ENCODE data around the gene RMI2.

Gene RMI2

DNA sequence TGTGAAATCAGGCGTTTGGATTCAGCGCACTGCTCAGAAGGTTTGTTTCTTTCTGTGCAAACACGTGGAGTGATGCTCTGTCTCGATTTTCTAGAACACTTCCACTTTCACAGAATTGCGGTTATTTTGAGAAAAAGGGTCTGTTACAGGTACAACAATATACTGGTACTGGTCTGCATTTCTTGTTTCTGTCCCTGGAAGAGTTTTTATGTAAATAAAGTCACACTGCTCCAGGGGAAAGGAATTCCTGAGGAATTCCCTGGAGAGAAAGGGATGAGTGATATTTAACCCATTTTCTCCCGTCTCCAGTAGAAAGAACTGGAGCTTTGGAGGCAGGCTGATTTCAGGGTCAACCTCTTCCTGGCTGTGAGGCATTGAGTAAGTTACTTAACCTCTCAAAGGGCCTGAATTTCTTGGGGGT, 16.2 kb upstream of the RMI2 start:
- no peak for DNase-seq

DNA sequence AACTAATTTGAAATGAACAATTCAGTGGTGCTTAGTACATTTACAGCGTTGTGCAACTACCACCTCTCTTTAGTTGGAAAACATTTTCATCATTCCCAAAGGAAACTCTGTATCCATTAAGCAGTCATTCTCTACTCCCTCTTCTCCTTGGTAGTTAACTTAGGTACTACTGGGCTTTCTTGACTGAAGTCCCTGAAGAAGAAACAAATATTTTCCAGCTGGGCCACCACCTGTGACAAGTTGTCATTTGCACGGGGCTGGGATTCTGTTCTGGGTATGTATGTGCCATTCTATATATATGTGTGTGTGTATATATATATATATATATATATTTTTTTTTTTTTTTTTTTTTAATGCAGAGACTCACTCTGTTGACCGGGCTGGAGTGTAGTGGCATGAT, 15.4 kb upstream of the RMI2 start:
- no peak for DNase-seq

DNA sequence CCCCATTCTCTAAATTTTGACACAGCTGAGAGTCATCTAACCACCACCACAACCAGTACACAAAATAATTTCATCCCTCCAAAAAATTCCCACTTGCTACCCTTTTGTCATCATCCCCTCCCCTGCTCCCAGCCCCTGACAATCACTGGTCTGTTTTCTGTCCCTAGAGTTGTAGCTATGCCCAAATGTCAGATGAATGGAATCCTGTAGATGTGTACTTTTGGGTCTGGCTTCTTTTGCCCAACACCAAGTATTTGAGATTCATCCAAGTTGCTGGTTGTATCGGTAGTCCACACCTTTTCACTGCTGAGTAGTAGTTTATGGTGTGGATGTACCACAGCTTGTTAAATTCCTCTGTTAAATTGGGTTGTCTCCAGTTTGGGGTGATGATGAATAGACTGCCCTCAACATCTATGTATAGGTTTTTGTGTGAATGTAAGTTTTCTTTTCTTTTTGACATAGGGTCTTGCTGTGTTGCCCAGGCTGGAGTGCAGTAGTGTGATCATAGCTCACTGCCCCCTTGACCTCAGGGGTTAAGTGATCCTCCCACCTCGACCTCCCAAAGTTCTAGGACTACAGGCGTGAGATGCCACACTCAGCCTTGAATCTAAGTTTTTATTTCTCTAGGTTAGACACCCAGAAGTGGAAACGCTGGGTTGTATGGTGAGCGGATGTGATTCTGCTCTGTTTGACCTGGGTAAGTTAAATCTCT, 14.6 kb upstream of the RMI2 start:
- DNase-seq: no peak

DNA sequence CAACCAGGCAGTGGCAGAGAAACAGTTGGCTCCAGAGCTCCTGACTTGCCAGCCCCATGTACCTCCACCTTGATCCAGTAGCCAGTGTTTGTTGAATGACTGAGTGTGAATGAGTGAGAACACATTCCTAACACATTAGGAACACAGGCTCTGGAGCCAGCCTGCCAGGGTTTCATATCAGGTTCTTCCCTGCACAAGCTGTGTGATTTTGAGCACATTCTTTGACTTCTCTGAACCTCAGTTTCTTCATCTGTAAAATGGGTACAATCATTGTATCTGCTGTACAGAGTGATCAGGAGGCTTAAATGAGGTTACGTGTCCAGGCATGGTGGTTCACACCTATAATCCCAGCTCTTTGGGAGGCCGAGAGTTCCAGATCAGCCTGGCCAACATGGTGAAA, 13.3 kb upstream of the RMI2 start:
- no peak for DNase-seq

DNA sequence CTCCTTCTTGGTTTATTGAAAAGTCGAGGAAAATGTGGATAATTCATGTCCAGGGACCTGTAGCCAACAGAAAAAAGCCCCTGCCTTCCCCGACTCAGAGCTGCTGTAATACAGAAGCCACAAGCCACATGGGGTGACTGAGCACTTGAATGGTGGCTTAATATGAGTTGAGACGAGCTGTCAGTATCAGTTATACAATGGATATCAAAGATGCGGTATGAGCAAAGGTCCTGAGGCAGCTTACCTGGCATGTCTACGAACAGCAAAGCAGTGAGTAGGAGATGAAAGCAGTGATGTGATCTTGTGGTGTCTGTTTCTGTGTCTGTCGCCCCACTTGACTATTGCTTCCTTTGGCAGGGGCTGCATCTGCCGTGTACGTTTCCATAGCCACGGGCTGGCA, 12.2 kb upstream of the RMI2 start:
- no peak for DNase-seq

DNA sequence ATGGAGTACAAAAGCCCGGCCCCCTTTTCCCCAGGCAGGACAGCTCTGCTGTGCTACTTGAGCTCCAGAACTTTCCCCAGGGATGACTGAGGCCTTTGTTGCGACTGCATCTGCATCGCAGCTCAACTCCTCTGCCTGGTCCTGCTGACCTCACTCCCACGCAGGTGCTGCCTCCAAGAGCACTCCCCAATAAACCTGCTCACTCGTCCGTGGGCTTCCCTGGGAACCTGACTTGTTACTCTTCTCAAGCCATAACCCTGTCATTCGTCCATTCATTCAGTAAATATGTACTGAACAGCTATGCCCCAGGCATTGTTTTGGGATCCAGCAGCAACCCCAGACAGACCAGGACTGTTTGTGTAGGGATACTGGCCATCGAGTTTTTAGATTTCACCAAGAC, 11.6 kb upstream of the RMI2 start:
- no peak for DNase-seq

DNA sequence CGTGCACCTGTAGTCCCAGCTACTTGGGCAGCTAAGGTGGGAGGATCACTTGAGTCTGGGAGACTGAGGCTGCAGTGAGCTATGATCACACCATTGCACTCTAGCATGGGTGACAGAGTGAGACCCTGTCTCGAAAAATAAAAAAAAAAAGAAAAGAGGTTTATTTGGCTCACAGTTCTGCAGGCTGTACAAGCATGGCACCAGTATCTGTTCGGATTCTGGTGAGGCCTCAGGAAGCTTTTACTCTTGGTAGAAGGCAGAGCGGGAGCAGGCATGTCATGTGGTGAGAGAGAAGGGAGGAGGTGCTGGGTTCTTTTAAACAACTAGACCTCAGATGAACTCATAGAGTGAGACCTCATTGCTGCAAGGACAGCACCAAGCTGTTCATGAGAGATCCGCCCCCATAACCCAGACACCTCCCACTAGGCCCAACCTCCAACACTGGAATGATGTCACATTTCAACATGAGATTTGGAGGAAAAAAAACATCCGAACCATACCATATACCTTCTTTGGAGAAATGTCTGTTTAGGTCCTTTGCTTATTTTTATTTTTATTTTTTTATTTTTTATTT, 10.3 kb upstream of the RMI2 start:
- DNase-seq: no peak

DNA sequence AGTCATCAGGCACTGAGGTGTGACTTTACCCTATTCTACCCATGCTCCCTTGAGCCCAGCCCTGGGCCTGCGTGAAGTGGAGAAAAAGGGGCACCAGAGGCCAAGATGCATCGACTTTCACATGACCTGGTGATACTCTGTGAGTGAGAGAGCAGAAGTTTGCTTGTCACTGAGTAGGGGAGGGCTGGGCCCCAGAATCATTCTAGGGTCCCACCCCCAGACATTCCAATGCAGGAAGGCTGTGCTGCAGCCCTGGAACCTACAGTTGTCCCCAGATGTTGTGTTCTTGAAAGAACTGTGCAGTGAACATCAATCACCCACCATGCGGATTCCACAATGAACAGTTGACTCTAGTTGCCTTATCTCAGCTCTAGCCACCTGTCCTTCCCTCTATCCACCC, 6.2 kb upstream of the RMI2 start:
- no peak for DNase-seq

DNA sequence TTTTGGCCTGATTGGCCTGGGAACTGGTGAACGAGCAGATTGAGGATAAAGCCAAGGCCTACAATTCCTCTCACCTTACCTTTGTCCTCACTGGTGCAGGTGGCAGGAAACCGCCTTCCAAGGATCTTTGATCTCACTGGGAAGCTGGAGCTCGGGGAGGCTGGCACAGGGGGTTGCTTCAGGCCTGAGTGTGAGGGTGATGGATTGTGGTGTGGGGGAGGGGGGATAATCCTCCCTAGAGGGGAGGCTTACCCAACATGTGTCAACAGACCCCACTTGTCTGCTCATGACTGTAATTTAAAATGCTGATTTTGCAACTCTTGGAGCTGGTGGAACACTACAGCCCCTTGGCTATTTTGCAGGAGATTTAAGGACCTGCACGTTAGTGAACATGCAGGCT, 4.5 kb upstream of the RMI2 start:
- no peak for DNase-seq

DNA sequence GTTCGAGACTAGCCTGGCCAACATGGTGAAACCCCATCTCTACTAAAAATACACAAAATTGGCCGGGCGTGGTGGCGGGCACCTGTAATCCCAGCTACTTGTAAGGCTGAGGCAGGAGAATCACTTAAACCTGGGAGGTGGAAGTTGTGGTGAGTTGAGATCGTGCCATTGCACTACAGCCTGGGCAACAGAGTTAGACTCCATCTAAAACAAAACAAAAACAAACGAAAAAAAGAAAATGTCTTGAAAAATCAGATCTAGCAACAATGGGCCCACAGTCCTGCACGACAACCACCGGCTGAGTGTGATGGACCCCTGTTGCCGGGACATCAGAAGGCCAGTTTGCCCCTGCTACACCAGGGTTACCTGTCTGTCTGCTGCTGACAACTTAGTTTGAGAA, 3.9 kb upstream of the RMI2 start:
- no peak for DNase-seq

DNA sequence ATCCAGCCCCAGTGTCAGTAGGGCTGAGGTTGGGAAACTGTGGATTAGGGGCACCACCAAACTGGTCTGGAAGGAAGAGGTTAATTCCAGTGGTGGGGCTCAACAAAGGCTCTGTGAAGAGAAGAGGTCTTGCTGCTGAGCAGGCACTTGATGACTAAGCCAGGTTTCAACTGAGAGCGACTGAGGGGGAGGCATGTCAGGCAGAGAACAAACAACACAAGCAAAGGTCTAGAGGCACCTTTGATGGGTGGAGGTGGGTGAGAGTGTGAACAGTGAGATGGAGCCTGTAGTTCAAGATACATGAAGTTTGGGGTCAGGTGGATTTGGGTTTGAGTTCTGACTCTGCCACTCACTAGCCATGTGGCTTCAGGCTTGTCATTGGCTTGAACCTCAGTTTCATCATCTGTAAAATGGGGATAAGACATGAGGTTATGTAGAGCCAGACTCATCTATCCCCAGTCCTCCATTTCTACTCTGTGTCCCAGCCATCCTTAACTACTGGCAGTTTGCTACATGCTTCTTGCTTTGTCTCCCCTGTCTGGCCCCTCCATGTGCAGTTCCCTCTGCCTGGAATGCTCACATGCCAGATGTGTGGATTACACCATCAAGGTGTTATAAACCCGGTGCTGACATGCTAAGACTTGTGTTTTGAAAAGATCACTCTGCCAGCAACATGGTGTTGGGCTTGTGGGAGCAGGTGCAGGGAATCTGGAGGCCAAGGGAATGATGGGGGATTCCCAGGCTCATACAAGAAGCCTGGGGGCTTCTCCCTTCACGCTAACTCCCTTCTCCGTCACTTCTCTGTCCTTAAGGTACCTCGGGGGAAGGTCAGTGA, 3.0 kb upstream of the RMI2 start:
- DNase-seq: no peak

DNA sequence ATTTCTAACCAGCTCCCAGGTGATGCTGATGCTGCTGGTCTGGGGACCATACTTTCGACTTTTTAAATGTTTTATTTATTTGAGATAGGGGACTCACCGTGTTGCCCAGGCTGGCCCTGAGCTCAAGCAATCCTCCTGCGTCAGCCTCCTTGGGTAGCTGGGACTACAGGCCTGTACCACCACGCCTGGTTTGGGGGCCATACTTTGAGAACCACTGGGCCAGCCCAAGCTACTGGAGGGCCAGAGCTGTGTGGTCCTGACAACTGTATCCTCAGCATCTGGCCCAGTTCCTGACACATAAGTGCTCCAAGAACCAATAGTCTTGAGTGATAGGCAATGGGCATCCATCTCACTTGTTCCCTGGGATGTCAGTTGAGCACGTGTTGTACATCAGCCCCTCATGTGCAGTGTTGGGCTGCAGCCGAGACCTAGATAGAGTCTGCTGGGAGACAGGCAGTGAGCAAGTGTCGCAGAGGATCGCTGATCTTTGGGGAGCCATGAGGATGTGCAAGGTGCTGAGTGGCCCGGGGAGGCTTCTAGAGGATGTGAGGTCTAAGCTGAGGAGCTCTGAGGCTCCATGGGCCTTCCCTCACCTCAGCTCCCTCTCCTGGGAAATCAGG, 1.6 kb downstream of the RMI2 start:
- no peak for DNase-seq

DNA sequence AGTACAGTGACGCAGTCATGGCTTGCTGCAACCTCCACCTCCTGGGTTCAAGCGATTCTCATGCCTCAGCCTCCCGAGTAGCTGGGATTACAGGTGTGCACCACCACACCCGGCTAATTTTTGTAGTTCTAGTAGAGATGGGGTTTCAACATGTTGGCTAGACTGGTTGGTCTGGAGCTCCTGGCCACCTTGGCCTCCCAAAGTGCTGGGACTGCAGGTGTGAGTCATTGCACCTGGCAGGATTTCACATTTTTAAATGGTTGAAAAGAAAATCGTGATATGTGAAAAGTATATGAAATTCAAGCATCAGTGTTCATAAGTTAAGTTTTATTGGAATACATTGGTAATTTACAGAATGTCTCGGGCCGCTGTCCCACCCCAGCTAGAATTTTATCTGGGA, 2.6 kb downstream of the RMI2 start:
- no peak for DNase-seq

DNA sequence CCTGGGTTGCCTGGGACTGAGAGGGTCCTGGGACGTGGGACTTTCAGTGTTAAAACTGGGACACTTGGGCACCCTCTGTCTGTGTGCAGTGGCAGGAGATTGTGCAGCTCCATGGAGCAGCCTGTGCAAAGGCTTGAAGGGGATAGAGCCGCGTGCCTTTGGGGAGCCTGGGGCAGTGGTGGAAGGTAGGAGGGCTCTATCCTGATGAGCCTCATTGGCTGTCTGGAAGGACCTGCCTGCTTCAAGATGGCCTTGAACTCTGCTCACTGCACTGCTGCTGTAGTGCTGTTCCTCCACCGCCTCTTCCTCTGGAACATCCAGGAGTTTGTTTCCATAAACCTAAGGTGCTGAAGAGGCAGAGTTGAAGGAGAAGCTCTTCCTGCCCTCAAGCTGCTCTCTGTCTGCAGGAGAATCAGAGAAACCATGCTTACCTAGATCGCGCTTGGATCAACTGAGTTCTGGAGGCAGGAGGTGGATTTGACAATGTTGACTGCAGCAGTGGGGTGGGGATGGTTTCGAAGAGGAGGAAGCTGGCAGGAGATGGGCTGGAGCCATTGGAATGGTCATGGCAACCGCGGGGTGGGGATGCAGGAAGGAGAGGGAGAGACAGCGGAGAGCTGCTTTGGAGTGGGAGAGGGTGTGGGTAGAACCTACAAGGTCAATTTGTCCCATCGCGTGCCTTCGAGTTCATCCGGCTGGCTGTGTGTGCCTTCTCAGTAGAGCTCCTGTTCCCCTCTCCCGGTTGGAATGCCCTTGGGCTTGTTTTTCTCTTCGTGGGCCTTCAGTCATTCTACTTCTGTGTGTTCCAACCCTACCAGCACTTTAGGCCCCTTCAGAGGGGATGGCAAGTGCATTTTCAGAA, 3.7 kb downstream of the RMI2 start:
- no peak for DNase-seq

DNA sequence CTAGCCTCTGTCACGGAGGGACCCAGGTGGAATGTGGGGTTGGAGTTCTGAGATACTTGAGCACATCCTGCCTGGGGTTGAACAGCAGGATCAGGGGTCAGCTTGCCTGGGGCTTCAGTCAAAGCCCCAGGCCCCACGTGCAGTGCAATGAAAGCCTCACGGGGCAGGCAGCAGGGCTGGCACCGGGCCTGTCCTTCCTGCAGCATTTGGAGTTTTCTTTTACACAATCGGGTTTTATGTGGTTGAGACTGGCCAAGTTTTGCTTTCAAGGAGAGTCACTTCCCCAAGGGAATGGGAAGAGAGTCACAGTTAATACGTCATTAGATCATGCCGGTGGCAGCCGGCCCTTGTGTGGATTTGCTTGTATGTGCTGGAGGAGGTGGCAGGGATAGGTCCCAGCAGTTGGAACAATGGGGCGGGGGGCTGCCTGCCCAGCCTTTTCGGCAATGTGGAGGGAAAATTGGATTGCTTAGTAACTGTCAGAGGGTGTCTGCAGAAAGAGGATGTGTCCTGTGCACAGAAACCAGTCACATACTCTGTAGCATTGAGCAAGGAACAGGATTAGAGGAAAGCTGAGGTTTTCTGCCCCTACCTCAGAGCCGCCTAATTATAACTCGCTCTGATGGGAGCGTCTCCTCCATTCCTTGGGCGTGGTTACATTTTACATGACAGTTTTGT, 4.5 kb downstream of the RMI2 start:
- DNase-seq: peak in 1 of 2 donors; percentile 31

DNA sequence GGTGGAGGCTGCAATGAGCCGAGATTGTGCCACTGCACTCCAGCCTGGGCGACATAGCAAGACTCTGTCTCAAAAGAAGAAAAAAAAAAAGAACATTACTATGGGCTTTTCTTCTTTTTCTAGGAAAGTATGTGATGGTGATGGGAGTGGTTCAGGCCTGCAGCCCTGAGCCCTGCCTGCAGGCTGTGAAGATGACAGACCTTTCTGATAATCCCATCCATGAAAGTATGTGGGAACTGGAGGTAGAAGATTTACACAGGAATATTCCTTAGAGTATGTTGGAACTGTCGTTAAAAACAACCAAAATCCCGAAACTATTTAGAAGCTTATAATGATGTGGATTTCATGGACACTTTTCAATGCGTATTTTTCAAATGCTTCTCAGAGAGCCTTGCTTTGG, 5.3 kb downstream of the RMI2 start:
- no peak for DNase-seq

DNA sequence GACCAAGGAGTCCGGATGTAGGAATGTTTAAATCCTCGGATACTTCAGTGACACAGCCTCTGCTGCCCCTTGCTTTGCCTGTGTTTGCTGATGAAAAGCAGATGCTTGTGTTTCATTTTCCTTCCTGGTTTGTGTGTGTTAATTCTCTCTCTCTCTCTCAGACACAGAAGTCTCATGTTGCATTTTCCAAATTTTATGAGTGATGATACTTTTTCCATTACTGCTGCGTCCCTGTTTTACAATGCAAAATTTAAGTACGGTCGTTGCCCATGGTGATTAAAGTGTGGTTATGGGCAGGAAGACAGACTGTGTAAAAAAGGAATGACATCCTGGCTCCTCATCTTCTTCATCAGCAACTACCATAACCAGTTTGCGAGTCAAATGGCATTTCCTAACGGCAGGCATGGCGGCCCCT, 5.7 kb downstream of the RMI2 start:
- DNase-seq: no peak

DNA sequence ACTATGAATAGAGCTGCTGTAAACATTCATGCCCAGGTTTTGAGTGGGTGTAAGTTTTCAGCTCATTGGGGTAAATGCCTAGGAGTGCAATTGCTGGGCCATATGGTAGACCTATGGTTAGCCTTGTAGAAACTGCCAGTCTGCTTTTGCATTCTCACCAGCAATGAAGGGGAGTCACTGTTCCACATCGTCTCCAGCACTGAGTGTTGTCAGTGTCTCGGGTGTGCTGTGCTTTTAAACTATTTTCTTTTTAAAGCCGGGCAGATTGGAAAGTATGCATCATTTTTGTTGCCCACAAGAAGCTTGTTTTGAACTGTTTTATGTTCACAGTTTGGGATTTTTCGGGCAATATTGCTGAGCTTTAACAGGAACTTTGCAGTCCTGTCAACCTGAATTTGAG, 7.9 kb downstream of the RMI2 start:
- no peak for DNase-seq

DNA sequence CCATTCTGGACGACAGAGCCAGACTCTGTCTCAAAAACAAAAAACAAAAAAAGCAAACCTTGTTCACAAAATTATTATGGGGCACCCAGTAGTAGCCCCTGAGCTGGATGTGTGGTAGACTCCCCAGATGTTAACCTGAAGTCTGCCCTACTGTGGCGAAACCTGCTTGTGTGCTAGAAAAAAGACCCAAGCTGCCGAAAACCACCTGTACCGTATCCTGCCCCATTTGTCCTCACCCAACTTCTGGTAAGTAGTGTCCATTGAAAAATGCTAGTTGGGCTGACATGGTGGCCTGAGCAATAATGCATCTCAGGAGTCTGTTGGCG, 9.1 kb downstream of the RMI2 start:
- DNase-seq: peak in 1 of 2 donors; percentile 30

DNA sequence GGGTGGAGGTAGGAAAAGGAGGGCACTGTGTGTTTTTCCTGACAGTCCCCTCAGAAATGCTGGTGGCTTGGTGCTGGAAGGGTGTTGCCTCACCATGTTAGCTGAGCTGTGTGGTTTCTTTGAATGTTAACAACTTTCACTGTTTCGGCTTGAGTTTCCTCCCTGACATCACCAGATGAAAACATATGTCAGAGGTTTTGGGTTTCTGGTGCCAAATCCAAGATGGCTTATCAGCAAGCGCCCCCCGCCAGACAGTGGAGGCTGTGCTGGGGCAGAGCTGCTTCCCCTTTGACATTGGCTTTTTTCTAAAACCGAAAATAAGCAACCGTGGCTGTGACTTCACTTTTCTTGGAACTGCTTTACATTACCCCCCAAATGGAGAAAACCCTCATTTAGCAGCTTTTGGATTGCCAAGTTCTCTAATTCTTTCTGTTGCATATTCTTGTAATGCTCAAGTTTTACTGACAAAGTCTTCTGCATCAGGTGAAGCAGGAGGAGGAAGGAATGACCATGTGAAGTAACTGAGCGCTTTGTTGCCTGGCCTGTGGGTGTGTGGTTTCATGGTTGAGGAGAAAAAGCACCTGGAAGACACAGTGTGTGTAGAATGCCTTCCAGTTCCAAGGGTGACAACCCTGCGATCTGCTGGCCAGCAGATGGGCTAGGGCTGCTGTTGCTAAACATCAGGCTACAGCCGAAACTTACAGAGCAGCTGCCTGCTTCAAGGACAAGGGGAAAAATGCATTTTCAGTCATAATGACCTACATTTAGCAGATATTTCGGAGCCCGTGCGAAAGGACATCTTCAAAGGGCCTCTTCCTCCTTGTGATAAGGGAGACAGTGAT, 9.7 kb downstream of the RMI2 start:
- DNase-seq: peak; percentile 70 to 75

DNA sequence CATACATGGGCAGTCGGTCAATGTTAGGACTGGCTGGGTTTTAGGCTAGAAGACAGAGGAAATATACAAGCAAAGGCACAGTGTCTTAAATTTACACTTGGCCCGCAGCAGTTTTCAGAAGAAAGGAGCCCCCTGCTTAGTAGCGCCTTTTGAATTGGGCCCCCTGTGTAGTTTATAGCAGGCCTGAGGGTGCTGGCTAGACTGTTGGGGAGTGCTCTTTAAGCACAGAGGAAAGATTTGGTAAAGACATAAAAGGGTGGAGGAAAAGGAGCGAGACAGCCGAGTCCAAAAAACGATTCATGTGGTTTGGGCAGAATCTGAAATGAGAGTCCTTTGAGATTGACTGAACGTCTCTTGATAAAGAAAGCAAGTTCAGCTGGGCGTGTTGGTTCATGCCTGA, 10.6 kb downstream of the RMI2 start:
- DNase-seq: no peak

Measured in CD4-positive, alpha-beta T cell treated with Interleukin-1 beta for 1 hour (primary cell).